Liver (tissue), 3 donors: Measurements from ENCODE around the gene FRMD4A.

Experiments
- ATF3 ChIP-seq: IDR thresholded peaks from 2 replicates; pipeline ENCODE4 v1.6.1; 2016; ENCODE audit warnings: antibody characterized with exemption
- CTCF ChIP-seq: fragments of 150-350 bp; IDR thresholded peaks from 2 replicates; pipeline ENCODE4 v1.5.1; 2017; ENCODE audit warnings: improper control_type of control experiment, low read depth, low read length; ENCODE audit not compliant: missing input control
- JUND ChIP-seq, 2 donors: IDR thresholded peaks; 2 replicates each; pipeline ENCODE4 v1.6.1; 2016; ENCODE audit warnings: antibody characterized with exemption in 2 of 2
- MAX ChIP-seq: IDR thresholded peaks from 2 replicates; pipeline ENCODE4 v1.6.1; 2016; ENCODE audit warnings: antibody characterized with exemption
- ZBTB33 ChIP-seq: IDR thresholded peaks from 2 replicates; pipeline ENCODE4 v1.6.1; 2016; ENCODE audit warnings: antibody characterized with exemption
- donor health status: healthy.
- donor health status: healthy.

- TF ChIP-seq CTCF (no peak), MAX (no peak), JUND (IDR thresholded peaks at IDR 0.05) (peak in 1 of 2 donors; percentile 61), ATF3 (no peak), ZBTB33 (no peak)
These were observed 617.7 kb downstream of the FRMD4A start for GRCh38 chr10:13712837-13713581.
